H9 (cell line): ENCODE data around the gene XXYLT1. TPM values are rescaled to one million over a fixed set of nuclear protein-coding genes. Genes with fewer than 3 reads are reported as not detected.

ENCODE experiments used
- DNase-seq: peaks from one replicate; pipeline ENCODE4 v3.0.0-alpha.2; 2017
- H2AFZ ChIP-seq: one replicate; pipeline ENCODE4 v1.6.1; 2013; ENCODE audit warnings: mild to moderate bottlenecking, low read length, control low read depth, moderate library complexity
- H2AK5ac ChIP-seq: 2 replicates; pipeline ENCODE4 v1.6.1; 2013; ENCODE audit warnings: low read length, control low read depth, mixed read lengths; ENCODE audit not compliant: insufficient read length
- H2BK120ac ChIP-seq: one replicate; pipeline ENCODE4 v1.6.1; 2013; ENCODE audit warnings: low read depth, mild to moderate bottlenecking, low read length, control low read depth, inconsistent platforms; ENCODE audit not compliant: poor library complexity, severe bottlenecking
- H2BK12ac ChIP-seq: 2 replicates; pipeline ENCODE4 v1.6.1; 2013; ENCODE audit warnings: low read length, control low read depth, mixed read lengths, low read depth; ENCODE audit not compliant: insufficient read length
- H2BK15ac ChIP-seq: 2 replicates; pipeline ENCODE4 v1.6.1; 2013; ENCODE audit warnings: low read depth, low read length, control low read depth
- H2BK20ac ChIP-seq: one replicate; pipeline ENCODE4 v1.6.1; 2013; ENCODE audit warnings: low read depth, mild to moderate bottlenecking, low read length, control low read depth, inconsistent platforms; ENCODE audit not compliant: poor library complexity, severe bottlenecking
- H2BK5ac ChIP-seq: 2 replicates; pipeline ENCODE4 v1.6.1; 2013; ENCODE audit warnings: low read length, control low read depth, mixed read lengths; ENCODE audit not compliant: insufficient read length
- H3K14ac ChIP-seq: 2 replicates; pipeline ENCODE4 v1.6.1; 2013; ENCODE audit warnings: low read length, control low read depth; ENCODE audit not compliant: insufficient read depth
- H3K18ac ChIP-seq: 2 replicates; pipeline ENCODE4 v1.6.1; 2013; ENCODE audit warnings: low read depth, mild to moderate bottlenecking, mixed read lengths, low read length, control low read depth; ENCODE audit not compliant: insufficient read length
- H3K23ac ChIP-seq: 2 replicates; pipeline ENCODE4 v1.6.1; 2013; ENCODE audit warnings: low read length, control low read depth, mixed read lengths, low read depth; ENCODE audit not compliant: insufficient read length
- H3K23me2 ChIP-seq: 2 replicates; pipeline ENCODE4 v1.6.1; 2013; ENCODE audit warnings: low read depth, mild to moderate bottlenecking, mixed read lengths, low read length, control low read depth; ENCODE audit not compliant: insufficient read length, poor library complexity, severe bottlenecking
- H3K27ac ChIP-seq: 2 replicates; pipeline ENCODE4 v1.5.1; 2013; ENCODE audit warnings: low read length, control low read depth, mixed read lengths, low read depth; ENCODE audit not compliant: insufficient read length
- H3K27me3 ChIP-seq: 2 replicates; pipeline ENCODE4 v1.6.1; 2013; ENCODE audit warnings: low read length, control low read depth, inconsistent platforms; ENCODE audit not compliant: insufficient read depth
- H3K4ac ChIP-seq: 2 replicates; pipeline ENCODE4 v1.6.1; 2013; ENCODE audit warnings: low read depth, mild to moderate bottlenecking, control low read depth, inconsistent platforms, low read length, moderate library complexity
- H3K4me1 ChIP-seq: 2 replicates; pipeline ENCODE4 v1.6.1; 2013; ENCODE audit warnings: low read length, control low read depth, inconsistent platforms; ENCODE audit not compliant: insufficient read depth
- H3K4me2 ChIP-seq: 2 replicates; pipeline ENCODE4 v1.6.1; 2013; ENCODE audit warnings: low read length, control low read depth, mixed read lengths; ENCODE audit not compliant: insufficient read length, insufficient read depth
- H3K56ac ChIP-seq: 2 replicates; pipeline ENCODE4 v1.6.1; 2013; ENCODE audit warnings: low read depth, mild to moderate bottlenecking, mixed read lengths, low read length, control low read depth; ENCODE audit not compliant: insufficient read length
- H3K79me1 ChIP-seq: 2 replicates; pipeline ENCODE4 v1.6.1; 2013; ENCODE audit warnings: low read depth, mild to moderate bottlenecking, moderate library complexity, low read length, control low read depth, inconsistent platforms; ENCODE audit not compliant: insufficient read depth, poor library complexity, severe bottlenecking
- H3K79me2 ChIP-seq: 2 replicates; pipeline ENCODE4 v1.6.1; 2013; ENCODE audit warnings: low read length, control low read depth, inconsistent platforms; ENCODE audit not compliant: insufficient read depth
- H3K9ac ChIP-seq: 2 replicates; pipeline ENCODE4 v1.6.1; 2013; ENCODE audit warnings: low read length, control low read depth, mixed read lengths; ENCODE audit not compliant: insufficient read length; ENCODE audit errors: extremely low read depth
- H3K9me3 ChIP-seq: one replicate; pipeline ENCODE4 v1.6.1; 2013; ENCODE audit warnings: low read depth, low read length, inconsistent platforms; ENCODE audit not compliant: control insufficient read depth
- H3T11ph ChIP-seq: one replicate; pipeline ENCODE4 v1.6.1; 2013; ENCODE audit warnings: mild to moderate bottlenecking, low read length, control low read depth, inconsistent platforms
- H4K20me1 ChIP-seq: one replicate; pipeline ENCODE4 v1.6.1; 2013; ENCODE audit not compliant: control insufficient read depth, insufficient read length, insufficient read depth
- H4K5ac ChIP-seq: 2 replicates; pipeline ENCODE4 v1.6.1; 2013; ENCODE audit warnings: low read depth, mild to moderate bottlenecking, mixed read lengths, low read length, control low read depth; ENCODE audit not compliant: insufficient read length
- H4K8ac ChIP-seq: replicated peaks from 2 replicates; pipeline ENCODE4 v1.6.1; 2013; ENCODE audit warnings: low read length, control low read depth, mixed read lengths, low read depth; ENCODE audit not compliant: insufficient read length
- H4K91ac ChIP-seq: 2 replicates; pipeline ENCODE4 v1.6.1; 2013; ENCODE audit warnings: low read depth, mild to moderate bottlenecking, moderate library complexity, mixed read lengths, low read length, control low read depth; ENCODE audit not compliant: insufficient read length
- H3K27ac Mint-ChIP-seq, 3 experiments: 2 replicates in 2 of 3; 3 replicates in 1 of 3; pipeline ENCODE4 v1.8.0; 2020 to 2021; ENCODE audit warnings: mixed read lengths in 3 of 3, mild to moderate bottlenecking in 1 of 3, moderate library complexity in 1 of 3
- H3K27me3 Mint-ChIP-seq: 2 replicates; pipeline ENCODE4 v1.8.0; 2021; ENCODE audit warnings: low read depth, mild to moderate bottlenecking, moderate library complexity, mixed read lengths
- H3K36me3 Mint-ChIP-seq, 3 experiments: 2 replicates in 2 of 3; 3 replicates in 1 of 3; pipeline ENCODE4 v1.8.0; 2020 to 2021; ENCODE audit warnings: low read depth in 3 of 3, mixed read lengths in 3 of 3; ENCODE audit not compliant: insufficient read depth in 1 of 3
- H3K4me1 Mint-ChIP-seq, 2 experiments: 2 replicates each; pipeline ENCODE4 v1.8.0; 2020; ENCODE audit warnings: mixed read lengths in 2 of 2
- H3K4me3 Mint-ChIP-seq, 2 experiments: 2 replicates in 1 of 2; 3 replicates in 1 of 2; pipeline ENCODE4 v1.8.0; 2020 to 2021; ENCODE audit warnings: mild to moderate bottlenecking in 2 of 2, mixed read lengths in 2 of 2, moderate library complexity in 1 of 2
- H3K9me3 Mint-ChIP-seq, 2 experiments: 2 replicates in 1 of 2; 3 replicates in 1 of 2; pipeline ENCODE4 v1.8.0; 2020; ENCODE audit warnings: mild to moderate bottlenecking in 2 of 2, mixed read lengths in 2 of 2, moderate library complexity in 1 of 2
- CTCF ChIP-seq: fragments of 200-600 bp; sonication (generic); conservative IDR thresholded peaks from 3 replicates; pipeline ENCODE4 v1.8.0; 2021; ENCODE audit warnings: antibody characterized with exemption, mild to moderate bottlenecking
- WGBS: extraction: QIAGEN DNeasy Blood & Tissue Kit; methylation state at CpG from one replicate; pipeline ENCODE4 v1.1.7; 2013; ENCODE audit warnings: missing lambda C conversion rate, low lambda C conversion rate, mixed read lengths; ENCODE audit not compliant: insufficient read length; ENCODE audit errors: extremely low coverage; 5-methylcytosine and 5-hydroxymethylcytosine counted together
- total RNA-seq: library from RNA; stranded (reverse); gene quantifications from 2 replicates; pipeline ENCODE4 v1.2.1, GENCODE V29; 2021

Gene XXYLT1
- total RNA-seq, 1 experiment from 2014 or later: 22.7 TPM

GRCh38 chr3:195134431-195134830, 136.5 kb downstream of the XXYLT1 start:
- Histone ChIP-seq H3K4ac (no peak overlapping the region), H2AFZ (no peak overlapping the region), H3K27me3 (no peaks in the 10 kb centered on the region), H3K18ac (no peak overlapping the region), H4K20me1 (no peaks in the 10 kb centered on the region), H4K5ac (no peak overlapping the region), H3T11ph (no peak overlapping the region), H2BK5ac (no peak overlapping the region), H3K23me2 (no peaks in the 10 kb centered on the region), H3K14ac (no peak overlapping the region), H3K4me1 (no peaks in the 10 kb centered on the region), H3K9me3 (no peaks in the 10 kb centered on the region), H4K8ac (no peak overlapping the region), H4K91ac (no peak overlapping the region), H2BK15ac (no peak overlapping the region), H2BK12ac (no peak overlapping the region), H3K56ac (no peak overlapping the region), H3K23ac (no peak overlapping the region), H3K79me1 (no peaks in the 10 kb centered on the region), H3K27ac (no peak overlapping the region), H2AK5ac (no peak overlapping the region), H3K4me2 (no peak overlapping the region), H3K9ac (no peak overlapping the region), H3K79me2 (no peaks in the 10 kb centered on the region; the same call in 1 of the 2 replicates), H2BK20ac (no peak overlapping the region), H2BK120ac (no peak overlapping the region)
- no peak overlapping the region for H3K27ac Mint-ChIP-seq
- H3K27me3 Mint-ChIP-seq: no peaks in the 10 kb centered on the region
- no peak for TF ChIP-seq CTCF
- no peaks in the 10 kb centered on the region for H3K9me3 Mint-ChIP-seq
- H3K36me3 Mint-ChIP-seq: no peaks in the 10 kb centered on the region
- no CpG with 5 or more reads among the region's 6 CpGs for WGBS
- H3K4me1 Mint-ChIP-seq: peaks cover 4 to 8% of the 10 kb centered on the region in 2 experiments; a peak in 2 of 4 replicates
- no peak overlapping the region for H3K4me3 Mint-ChIP-seq
- DNase-seq: no peak
